ENCODE results near the gene NPTXR. TPM values are rescaled to one million over a fixed set of nuclear protein-coding genes. Genes with fewer than 3 reads are reported as not detected.
"Not testable (repeated sequence)": the region's sequence is repeated elsewhere in the genome, so short reads cannot be mapped to it uniquely, and the experiment has no call there.

The NPTXR gene
- polyA plus RNA-seq, 4 donors, result 0.22 to 5.3 (median 2.2) TPM

GRCh38 chr22:38819387-38819940, 24.4 kb downstream of the NPTXR start:
- Histone ChIP-seq H3K27ac (ENCODE audit: low read depth in 1 of 3, low read length in 2 of 3) (no peak overlapping the region), H3K27me3 (ENCODE audit: control insufficient read depth in 3 of 3, insufficient read depth in 3 of 3, low read length in 3 of 3) (no peaks in the 10 kb centered on the region), H3K4me3 (ENCODE audit: low read depth in 1 of 3, low read length in 3 of 3) (no peak overlapping the region), H3K9me3 (ENCODE audit: control insufficient read depth in 2 of 2, insufficient read depth in 1 of 2, low read depth in 1 of 2, low read length in 1 of 2) (no peaks in the 10 kb centered on the region), H3K4me1 (ENCODE audit: control insufficient read depth in 3 of 3, insufficient read depth in 2 of 3, low read depth in 1 of 3, low read length in 2 of 3) (no peaks in the 10 kb centered on the region), H3K36me3 (ENCODE audit: control insufficient read depth in 3 of 3, insufficient read depth in 2 of 3, low read depth in 1 of 3, low read length in 3 of 3) (peaks cover 0 to 3% (median 0%) of the 10 kb centered on the region in 3 donors)
- DNase-seq (no peak), FAIRE-seq (no peak)
- 77 to 79% (median 78%) methylated on average over 10 of the region's 10 CpGs for WGBS, 3 donors

- Histone ChIP-seq H3K27ac (ENCODE audit: low read depth in 1 of 3, low read length in 2 of 3) (no peak overlapping the region), H3K9me3 (ENCODE audit: control insufficient read depth in 2 of 2, insufficient read depth in 1 of 2, low read depth in 1 of 2, low read length in 1 of 2) (no peaks in the 10 kb centered on the region), H3K36me3 (ENCODE audit: control insufficient read depth in 3 of 3, insufficient read depth in 2 of 3, low read depth in 1 of 3, low read length in 3 of 3) (no peaks in the 10 kb centered on the region), H3K4me1 (ENCODE audit: control insufficient read depth in 3 of 3, insufficient read depth in 2 of 3, low read depth in 1 of 3, low read length in 2 of 3) (no peaks in the 10 kb centered on the region), H3K4me3 (ENCODE audit: low read depth in 1 of 3, low read length in 3 of 3) (no peak overlapping the region), H3K27me3 (ENCODE audit: control insufficient read depth in 3 of 3, insufficient read depth in 3 of 3, low read length in 3 of 3) (peaks cover 0 to 2% (median 0%) of the 10 kb centered on the region in 3 donors)
- WGBS, 3 donors, result 73 to 86% (median 75%) methylated on average over 6 of the region's 6 CpGs
- FAIRE-seq, result no peak
- DNase-seq, result no peak
These were observed 26.6 kb downstream of the NPTXR start for GRCh38 chr22:38817196-38817595.

GRCh38 chr22:38815842-38816241, 28.0 kb downstream of the NPTXR start:
- Histone ChIP-seq H3K4me1 (ENCODE audit: control insufficient read depth in 3 of 3, insufficient read depth in 2 of 3, low read depth in 1 of 3, low read length in 2 of 3) (no peaks in the 10 kb centered on the region), H3K27ac (ENCODE audit: low read depth in 1 of 3, low read length in 2 of 3) (no peak overlapping the region), H3K36me3 (ENCODE audit: control insufficient read depth in 3 of 3, insufficient read depth in 2 of 3, low read depth in 1 of 3, low read length in 3 of 3) (no peaks in the 10 kb centered on the region), H3K4me3 (ENCODE audit: low read depth in 1 of 3, low read length in 3 of 3) (no peak overlapping the region), H3K27me3 (ENCODE audit: control insufficient read depth in 3 of 3, insufficient read depth in 3 of 3, low read length in 3 of 3) (peaks cover 0 to 6% (median 0%) of the 10 kb centered on the region in 3 donors), H3K9me3 (ENCODE audit: control insufficient read depth in 2 of 2, insufficient read depth in 1 of 2, low read depth in 1 of 2, low read length in 1 of 2) (no peaks in the 10 kb centered on the region)
- DNase-seq (no peak), FAIRE-seq (no peak)
- WGBS, 3 donors, result 43 to 49% (median 47%) methylated on average over 1 of the region's 1 CpG

- no peak overlapping the region for H3K4me3 ChIP-seq (ENCODE audit: low read depth in 1 of 3, low read length in 3 of 3)
- DNase-seq (no peak), FAIRE-seq (no peak)
- peaks cover 0 to 4% of the 10 kb centered on the region in 2 donors for H3K9me3 ChIP-seq (ENCODE audit: control insufficient read depth in 2 of 2, insufficient read depth in 1 of 2, low read depth in 1 of 2, low read length in 1 of 2)
- H3K27ac ChIP-seq (ENCODE audit: low read depth in 1 of 3, low read length in 2 of 3), result no peak overlapping the region
- no peaks in the 10 kb centered on the region for H3K36me3 ChIP-seq (ENCODE audit: control insufficient read depth in 3 of 3, insufficient read depth in 2 of 3, low read depth in 1 of 3, low read length in 3 of 3)
- H3K27me3 ChIP-seq (ENCODE audit: control insufficient read depth in 3 of 3, insufficient read depth in 3 of 3, low read length in 3 of 3), result peaks cover 0 to 6% (median 0%) of the 10 kb centered on the region in 3 donors
- H3K4me1 ChIP-seq (ENCODE audit: control insufficient read depth in 3 of 3, insufficient read depth in 2 of 3, low read depth in 1 of 3, low read length in 2 of 3), result no peaks in the 10 kb centered on the region
- 74 to 82% (median 80%) methylated on average over 2 of the region's 2 CpGs for WGBS, 3 donors
These were observed 32.6 kb downstream of the NPTXR start for GRCh38 chr22:38811241-38811640.

GRCh38 chr22:38805041-38805593, 38.7 kb downstream of the NPTXR start:
- not testable (repeated sequence) for H3K9me3 ChIP-seq (ENCODE audit: control insufficient read depth in 2 of 2, insufficient read depth in 1 of 2, low read depth in 1 of 2, low read length in 1 of 2); H3K4me3 ChIP-seq (ENCODE audit: low read depth in 1 of 3, low read length in 3 of 3); H3K36me3 ChIP-seq (ENCODE audit: control insufficient read depth in 3 of 3, insufficient read depth in 2 of 3, low read depth in 1 of 3, low read length in 3 of 3); H3K27ac ChIP-seq (ENCODE audit: low read depth in 1 of 3, low read length in 2 of 3); FAIRE-seq; DNase-seq; H3K4me1 ChIP-seq (ENCODE audit: control insufficient read depth in 3 of 3, insufficient read depth in 2 of 3, low read depth in 1 of 3, low read length in 2 of 3)
- WGBS, 3 donors, result 71 to 76% (median 74%) methylated on average over 8 of the region's 8 CpGs
- peaks cover 0 to 17% (median 0%) of the 10 kb centered on the region in 3 donors for H3K27me3 ChIP-seq (ENCODE audit: control insufficient read depth in 3 of 3, insufficient read depth in 3 of 3, low read length in 3 of 3)

GRCh38 chr22:38802671-38803121, 41.1 kb downstream of the NPTXR start:
- Histone ChIP-seq H3K27ac (ENCODE audit: low read depth in 1 of 3, low read length in 2 of 3) (no peak overlapping the region), H3K27me3 (ENCODE audit: control insufficient read depth in 3 of 3, insufficient read depth in 3 of 3, low read length in 3 of 3) (peaks cover 0 to 25% (median 2%) of the 10 kb centered on the region in 3 donors), H3K36me3 (ENCODE audit: control insufficient read depth in 3 of 3, insufficient read depth in 2 of 3, low read depth in 1 of 3, low read length in 3 of 3) (no peaks in the 10 kb centered on the region), H3K4me3 (ENCODE audit: low read depth in 1 of 3, low read length in 3 of 3) (no peak overlapping the region), H3K4me1 (ENCODE audit: control insufficient read depth in 3 of 3, insufficient read depth in 2 of 3, low read depth in 1 of 3, low read length in 2 of 3) (no peaks in the 10 kb centered on the region), H3K9me3 (ENCODE audit: control insufficient read depth in 2 of 2, insufficient read depth in 1 of 2, low read depth in 1 of 2, low read length in 1 of 2) (peaks cover 0 to 8% of the 10 kb centered on the region in 2 donors)
- no peak for FAIRE-seq
- peak; percentile 17 to 42 for DNase-seq
- 38 to 40% (median 38%) methylated on average over 10 of the region's 10 CpGs for WGBS, 3 donors

- Histone ChIP-seq H3K4me3 (ENCODE audit: low read depth in 1 of 3, low read length in 3 of 3) (no peak overlapping the region), H3K4me1 (ENCODE audit: control insufficient read depth in 3 of 3, insufficient read depth in 2 of 3, low read depth in 1 of 3, low read length in 2 of 3) (peaks cover 0 to 3% (median 0%) of the 10 kb centered on the region in 3 donors), H3K27me3 (ENCODE audit: control insufficient read depth in 3 of 3, insufficient read depth in 3 of 3, low read length in 3 of 3) (peaks cover 0 to 34% (median 2%) of the 10 kb centered on the region in 3 donors), H3K27ac (ENCODE audit: low read depth in 1 of 3, low read length in 2 of 3) (no peak overlapping the region), H3K36me3 (ENCODE audit: control insufficient read depth in 3 of 3, insufficient read depth in 2 of 3, low read depth in 1 of 3, low read length in 3 of 3) (no peaks in the 10 kb centered on the region), H3K9me3 (ENCODE audit: control insufficient read depth in 2 of 2, insufficient read depth in 1 of 2, low read depth in 1 of 2, low read length in 1 of 2) (peaks cover 0 to 8% of the 10 kb centered on the region in 2 donors)
- FAIRE-seq, result no peak
- WGBS, 3 donors, result 80 to 89% (median 86%) methylated on average over 6 of the region's 6 CpGs
- no peak for DNase-seq
These were observed 44.4 kb downstream of the NPTXR start for GRCh38 chr22:38799265-38800002.

GRCh38 chr22:38798496-38798895, 45.3 kb downstream of the NPTXR start:
- DNase-seq, result no peak
- H3K27ac ChIP-seq (ENCODE audit: low read depth in 1 of 3, low read length in 2 of 3), result no peak overlapping the region
- H3K4me3 ChIP-seq (ENCODE audit: low read depth in 1 of 3, low read length in 3 of 3), result no peak overlapping the region
- peaks cover 0 to 8% of the 10 kb centered on the region in 2 donors for H3K9me3 ChIP-seq (ENCODE audit: control insufficient read depth in 2 of 2, insufficient read depth in 1 of 2, low read depth in 1 of 2, low read length in 1 of 2)
- WGBS, 3 donors, result 62 to 69% (median 65%) methylated on average over 5 of the region's 5 CpGs
- peaks cover 0 to 5% (median 0%) of the 10 kb centered on the region in 3 donors for H3K4me1 ChIP-seq (ENCODE audit: control insufficient read depth in 3 of 3, insufficient read depth in 2 of 3, low read depth in 1 of 3, low read length in 2 of 3)
- no peaks in the 10 kb centered on the region for H3K36me3 ChIP-seq (ENCODE audit: control insufficient read depth in 3 of 3, insufficient read depth in 2 of 3, low read depth in 1 of 3, low read length in 3 of 3)
- peaks cover 0 to 34% (median 2%) of the 10 kb centered on the region in 3 donors for H3K27me3 ChIP-seq (ENCODE audit: control insufficient read depth in 3 of 3, insufficient read depth in 3 of 3, low read length in 3 of 3)
- no peak for FAIRE-seq

Data from small intestine (tissue), 7 donors.